Activated CD8-positive, alpha-beta T cell treated with anti-CD3 and anti-CD28 coated beads for 36 hours (primary cell): ENCODE measurements around the gene SLC26A2. TPM values are rescaled to one million over a fixed set of nuclear protein-coding genes. Genes with fewer than 3 reads are reported as not detected.

Experiments used
- ATAC-seq: fragments of 200-7000 bp; cut with Tn5 transposase; one replicate; pipeline ENCODE4 v1.10.0; 2021; ENCODE audit warnings: mild to moderate bottlenecking, moderate library complexity
- CTCF ChIA-PET: fragments of 350-600 bp; sonication (Branson Sonifier 250); formaldehyde crosslinking; loops from one replicate; lab custom pipeline; 2021; ENCODE audit warnings: antibody characterized with exemption; lab: Charles Lee
- POLR2A ChIA-PET: fragments of 350-600 bp; sonication (Branson Sonifier 250); formaldehyde crosslinking; loops from one replicate; lab custom pipeline; 2021; ENCODE audit warnings: antibody characterized with exemption; lab: Charles Lee
- DNase-seq: peaks from one replicate; pipeline ENCODE4 v3.0.0-alpha.2; 2020
- H3K27ac Mint-ChIP-seq: one replicate; pipeline ENCODE4 v1.8.0; 2021; ENCODE audit warnings: mild to moderate bottlenecking, mixed read lengths
- H3K27me3 Mint-ChIP-seq: one replicate; pipeline ENCODE4 v1.8.0; 2021; ENCODE audit warnings: mixed read lengths
- H3K36me3 Mint-ChIP-seq: one replicate; pipeline ENCODE4 v1.8.0; 2021; ENCODE audit warnings: low read depth, mixed read lengths
- H3K4me1 Mint-ChIP-seq: one replicate; pipeline ENCODE4 v1.8.0; 2021; ENCODE audit warnings: low read depth, mixed read lengths
- H3K4me3 Mint-ChIP-seq: one replicate; pipeline ENCODE4 v1.8.0; 2021; ENCODE audit warnings: mild to moderate bottlenecking, moderate library complexity, mixed read lengths
- H3K9me3 Mint-ChIP-seq: one replicate; pipeline ENCODE4 v1.8.0; 2021; ENCODE audit warnings: mixed read lengths
- CTCF ChIP-seq: fragments of 200-600 bp; IDR thresholded peaks from one replicate; pipeline ENCODE4 v1.8.0; 2022; ENCODE audit warnings: antibody characterized with exemption, mild to moderate bottlenecking
- intact Hi-C: fragments of 100-400 bp; cut with micrococcal nuclease; formaldehyde crosslinking; loops from one replicate; pipeline ENCODE4 v1.10.0; 2022
- total RNA-seq, 2 experiments: library from RNA; stranded (reverse); gene quantifications; one replicate each; pipeline ENCODE4 v1.2.3, GENCODE V29; 2021

SLC26A2 gene
- total RNA-seq, 2 experiments from 2014 or later, result 5.0 to 5.3 TPM

- Mint-ChIP-seq H3K4me3 (no peak overlapping the region), H3K36me3 (no peaks in the 10 kb centered on the region), H3K27ac (no peak overlapping the region), H3K27me3 (peaks cover 18% of the 10 kb centered on the region), H3K4me1 (peaks cover 3% of the 10 kb centered on the region), H3K9me3 (no peaks in the 10 kb centered on the region)
- intact Hi-C loops, result no loop called here
- no peak for DNase-seq
- CTCF ChIA-PET, result no interaction called here
- no peak for TF ChIP-seq CTCF
- ATAC-seq, result no peak
- POLR2A ChIA-PET, result no interaction called here
These were observed 28.5 kb upstream of the SLC26A2 start for GRCh38 chr5:149931992-149932436.

- Mint-ChIP-seq H3K27me3 (peaks cover 19% of the 10 kb centered on the region), H3K4me1 (peaks cover 3% of the 10 kb centered on the region), H3K36me3 (no peaks in the 10 kb centered on the region), H3K4me3 (no peak overlapping the region), H3K9me3 (no peaks in the 10 kb centered on the region), H3K27ac (no peak overlapping the region)
- no peak for DNase-seq
- POLR2A ChIA-PET, result no interaction called here
- CTCF ChIA-PET, result interaction anchor here (1.7 to 4.5 kb wide), 2 partner anchors 28 to 103 kb away, joined by 5 to 27 read pairs; partner anchors contain the start of gene SLC26A2
- intact Hi-C loops, result no loop called here
- no peak for TF ChIP-seq CTCF
- ATAC-seq, result no peak
These were observed 27.9 kb upstream of the SLC26A2 start for GRCh38 chr5:149932445-149933350.

- Mint-ChIP-seq H3K27ac (no peak overlapping the region), H3K27me3 (peaks cover 16% of the 10 kb centered on the region), H3K4me1 (peaks cover 3% of the 10 kb centered on the region), H3K36me3 (no peaks in the 10 kb centered on the region), H3K4me3 (no peak overlapping the region), H3K9me3 (no peaks in the 10 kb centered on the region)
- ChIA-PET POLR2A (interaction anchor here (0.9 kb wide), 1 partner anchor 13 kb away, joined by 3 read pairs; no protein-coding TSS in a partner anchor), CTCF (interaction anchor here (1.0 to 4.5 kb wide), 6 partner anchors 18 to 109 kb away, joined by 3 to 27 read pairs (median 4); partner anchors contain the start of gene SLC26A2)
- DNase-seq (no peak), ATAC-seq (no peak)
- TF ChIP-seq CTCF, result no peak
- intact Hi-C loops, result no loop called here
These were observed 25.1 kb upstream of the SLC26A2 start for GRCh38 chr5:149935431-149935901.

- POLR2A ChIA-PET, result no interaction called here
These were observed 24.4 kb upstream of the SLC26A2 start for GRCh38 chr5:149936044-149936699.

More at GRCh38 chr5:149936044-149936699, 24.4 kb upstream of the SLC26A2 start:
- peaks cover 11% of the 10 kb centered on the region for H3K27me3 Mint-ChIP-seq
- ATAC-seq (no peak), DNase-seq (no peak)
- no peaks in the 10 kb centered on the region for H3K36me3 Mint-ChIP-seq
- TF ChIP-seq CTCF, result no peak
- no peak overlapping the region for H3K27ac Mint-ChIP-seq
- no peak overlapping the region for H3K4me3 Mint-ChIP-seq
- no peaks in the 10 kb centered on the region for H3K9me3 Mint-ChIP-seq
- intact Hi-C loops, result no loop called here
- H3K4me1 Mint-ChIP-seq, result no peaks in the 10 kb centered on the region
- CTCF ChIA-PET, result interaction anchor here (1.1 to 4.5 kb wide), 5 partner anchors 18 to 110 kb away, joined by 3 to 27 read pairs (median 3); partner anchors contain the start of gene SLC26A2
